Neural progenitor cell (in vitro differentiated cells): Measurements from ENCODE around the gene AXL. TPM values are rescaled to one million over a fixed set of nuclear protein-coding genes. Genes with fewer than 3 reads are reported as not detected.

Source experiments
- DNase-seq: peaks from one replicate; pipeline ENCODE4 v3.0.0-alpha.2; 2016; ENCODE audit warnings: low spot score
- H2AFZ ChIP-seq: fragments of 200-600 bp; sonication (generic); replicated peaks from 2 replicates; pipeline ENCODE4 v1.6.1; 2016; ENCODE audit warnings: antibody characterized with exemption
- H3F3A ChIP-seq: fragments of 200-600 bp; sonication (generic); 2 replicates; pipeline ENCODE4 v1.6.1; 2016; ENCODE audit warnings: antibody characterized with exemption, low read depth
- H3K27ac ChIP-seq: fragments of 200-600 bp; sonication (generic); 2 replicates; pipeline ENCODE4 v1.5.1; 2016; ENCODE audit warnings: mild to moderate bottlenecking
- H3K27me3 ChIP-seq: fragments of 200-600 bp; sonication (generic); 2 replicates; pipeline ENCODE4 v1.6.1; 2016; ENCODE audit warnings: mild to moderate bottlenecking, moderate library complexity
- H3K36me3 ChIP-seq: fragments of 200-600 bp; sonication (generic); 2 replicates; pipeline ENCODE4 v1.5.1; 2016
- H3K4me1 ChIP-seq: fragments of 200-600 bp; sonication (generic); 2 replicates; pipeline ENCODE4 v1.6.1; 2016; ENCODE audit warnings: mixed run types
- H3K4me2 ChIP-seq: fragments of 200-600 bp; sonication (generic); 2 replicates; pipeline ENCODE4 v1.6.1; 2016
- H3K4me3 ChIP-seq: fragments of 200-600 bp; sonication (generic); 2 replicates; pipeline ENCODE4 v1.5.1; 2016
- H3K79me2 ChIP-seq: fragments of 200-600 bp; sonication (generic); 2 replicates; pipeline ENCODE4 v1.6.1; 2016; ENCODE audit warnings: low read depth
- H3K9ac ChIP-seq: fragments of 200-600 bp; sonication (generic); 2 replicates; pipeline ENCODE4 v1.6.1; 2016
- H3K9me3 ChIP-seq: fragments of 200-600 bp; sonication (generic); 2 replicates; pipeline ENCODE4 v1.5.1; 2016; ENCODE audit warnings: low read depth
- H4K20me1 ChIP-seq: fragments of 200-600 bp; sonication (generic); 2 replicates; pipeline ENCODE4 v1.6.1; 2016; ENCODE audit warnings: low read depth
- H3K27ac Mint-ChIP-seq: 3 replicates; pipeline ENCODE4 v1.8.0; 2021; ENCODE audit warnings: mixed read lengths
- H3K27me3 Mint-ChIP-seq: 2 replicates; pipeline ENCODE4 v1.8.0; 2022; ENCODE audit warnings: low read depth, mild to moderate bottlenecking, inconsistent platforms, moderate library complexity, mixed read lengths; ENCODE audit not compliant: insufficient read depth
- H3K36me3 Mint-ChIP-seq: 3 replicates; pipeline ENCODE4 v1.8.0; 2021; ENCODE audit warnings: mixed read lengths
- H3K4me1 Mint-ChIP-seq: 3 replicates; pipeline ENCODE4 v1.8.0; 2021; ENCODE audit warnings: mixed read lengths
- H3K4me3 Mint-ChIP-seq: 3 replicates; pipeline ENCODE4 v1.8.0; 2021; ENCODE audit warnings: mild to moderate bottlenecking, moderate library complexity, mixed read lengths
- H3K9me3 Mint-ChIP-seq: 3 replicates; pipeline ENCODE4 v1.8.0; 2020; ENCODE audit warnings: mixed read lengths
- EZH2 ChIP-seq: fragments of 200-600 bp; sonication (generic); IDR thresholded peaks from 2 replicates; pipeline ENCODE4 v1.6.1; 2017; ENCODE audit warnings: antibody characterized with exemption, mild to moderate bottlenecking, moderate library complexity
- EZH2phosphoT487 ChIP-seq: fragments of 200-600 bp; sonication (generic); IDR thresholded peaks from 2 replicates; pipeline ENCODE4 v1.6.1; 2017; ENCODE audit warnings: antibody characterized with exemption
- total RNA-seq: library from RNA; depleted of rRNA; stranded (reverse); fragments of >200 nt; gene quantifications from 2 replicates; pipeline ENCODE4 v1.2.3, GENCODE V29; 2015; ENCODE audit warnings: low replicate concordance
- TF ChIP-seq, protein P1 (sequence below): fragments of 200-600 bp; sonication (generic); IDR thresholded peaks from 2 replicates; pipeline ENCODE4 v1.5.1; 2017; ENCODE audit warnings: antibody characterized with exemption, mild to moderate bottlenecking

AXL gene
- total RNA-seq, 1 donor from 2014 or later, result 24.7 TPM

DNA sequence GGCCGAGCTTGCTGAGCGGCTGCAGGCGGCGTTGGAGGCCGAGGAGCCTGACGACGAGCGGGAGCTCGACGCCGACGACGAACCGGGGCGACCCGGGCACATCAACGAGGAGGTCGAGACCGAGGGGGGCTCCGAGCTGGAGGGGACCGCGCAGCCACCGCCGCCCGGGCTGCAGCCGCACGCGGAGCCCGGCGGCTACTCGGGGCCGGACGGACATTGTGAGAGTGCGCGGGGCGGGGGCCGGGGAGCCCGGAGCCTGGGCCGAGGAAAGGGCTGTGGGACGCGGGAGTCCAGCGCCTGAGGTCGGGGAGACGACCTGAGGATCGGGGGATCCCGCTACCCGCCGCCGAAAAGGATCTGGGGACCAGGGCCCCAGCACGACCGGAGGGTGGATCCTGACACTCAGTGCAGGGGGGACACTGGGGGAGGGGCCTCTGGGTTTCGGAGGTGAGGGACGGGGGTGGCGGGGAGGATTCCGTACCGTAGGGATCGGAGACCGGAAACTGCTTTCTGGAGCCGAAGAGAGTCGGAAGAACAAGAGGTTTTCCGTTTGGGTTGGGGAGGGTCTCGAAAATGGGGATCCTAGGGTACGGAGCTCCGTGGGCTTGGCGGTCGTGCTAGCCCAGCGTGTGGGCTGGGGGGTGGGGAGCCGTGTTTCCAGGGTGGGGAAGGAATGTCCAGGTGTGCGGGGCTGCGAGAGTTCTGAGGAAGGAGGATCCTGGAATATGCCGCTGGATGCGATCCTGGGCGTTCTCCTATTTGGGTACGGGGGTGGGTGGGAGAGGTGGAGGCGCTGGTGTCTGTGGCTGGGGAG is 45.8 kb downstream of the AXL start:
- Histone ChIP-seq H4K20me1 (peaks cover 37% of the 10 kb centered on the region), H3K9ac (peak overlapping the region; percentile 97), H3K36me3 (peaks cover 16% of the 10 kb centered on the region), H3K9me3 (no peaks in the 10 kb centered on the region), H3K27me3 (no peaks in the 10 kb centered on the region), H3F3A (peaks cover 43% of the 10 kb centered on the region), H3K4me3 (peak overlapping the region; percentile 95), H3K27ac (peak overlapping the region; percentile 96), H2AFZ (peak overlapping the region; percentile 18), H3K4me1 (peaks cover 16% of the 10 kb centered on the region), H3K4me2 (peak overlapping the region; percentile 92), H3K79me2 (peaks cover 64% of the 10 kb centered on the region)
- TF ChIP-seq EZH2phosphoT487 (no peak), EZH2 (no peak)
- TF ChIP-seq, protein P1, sequence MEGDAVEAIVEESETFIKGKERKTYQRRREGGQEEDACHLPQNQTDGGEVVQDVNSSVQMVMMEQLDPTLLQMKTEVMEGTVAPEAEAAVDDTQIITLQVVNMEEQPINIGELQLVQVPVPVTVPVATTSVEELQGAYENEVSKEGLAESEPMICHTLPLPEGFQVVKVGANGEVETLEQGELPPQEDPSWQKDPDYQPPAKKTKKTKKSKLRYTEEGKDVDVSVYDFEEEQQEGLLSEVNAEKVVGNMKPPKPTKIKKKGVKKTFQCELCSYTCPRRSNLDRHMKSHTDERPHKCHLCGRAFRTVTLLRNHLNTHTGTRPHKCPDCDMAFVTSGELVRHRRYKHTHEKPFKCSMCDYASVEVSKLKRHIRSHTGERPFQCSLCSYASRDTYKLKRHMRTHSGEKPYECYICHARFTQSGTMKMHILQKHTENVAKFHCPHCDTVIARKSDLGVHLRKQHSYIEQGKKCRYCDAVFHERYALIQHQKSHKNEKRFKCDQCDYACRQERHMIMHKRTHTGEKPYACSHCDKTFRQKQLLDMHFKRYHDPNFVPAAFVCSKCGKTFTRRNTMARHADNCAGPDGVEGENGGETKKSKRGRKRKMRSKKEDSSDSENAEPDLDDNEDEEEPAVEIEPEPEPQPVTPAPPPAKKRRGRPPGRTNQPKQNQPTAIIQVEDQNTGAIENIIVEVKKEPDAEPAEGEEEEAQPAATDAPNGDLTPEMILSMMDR, result no peak
- Mint-ChIP-seq H3K27ac (peak overlapping the region; percentile 99), H3K4me3 (peak overlapping the region; percentile 99), H3K27me3 (peaks cover 8% of the 10 kb centered on the region), H3K9me3 (no peaks in the 10 kb centered on the region), H3K4me1 (peaks cover 22% of the 10 kb centered on the region), H3K36me3 (peaks cover 6% of the 10 kb centered on the region)
- DNase-seq, result peak; percentile 54

DNA sequence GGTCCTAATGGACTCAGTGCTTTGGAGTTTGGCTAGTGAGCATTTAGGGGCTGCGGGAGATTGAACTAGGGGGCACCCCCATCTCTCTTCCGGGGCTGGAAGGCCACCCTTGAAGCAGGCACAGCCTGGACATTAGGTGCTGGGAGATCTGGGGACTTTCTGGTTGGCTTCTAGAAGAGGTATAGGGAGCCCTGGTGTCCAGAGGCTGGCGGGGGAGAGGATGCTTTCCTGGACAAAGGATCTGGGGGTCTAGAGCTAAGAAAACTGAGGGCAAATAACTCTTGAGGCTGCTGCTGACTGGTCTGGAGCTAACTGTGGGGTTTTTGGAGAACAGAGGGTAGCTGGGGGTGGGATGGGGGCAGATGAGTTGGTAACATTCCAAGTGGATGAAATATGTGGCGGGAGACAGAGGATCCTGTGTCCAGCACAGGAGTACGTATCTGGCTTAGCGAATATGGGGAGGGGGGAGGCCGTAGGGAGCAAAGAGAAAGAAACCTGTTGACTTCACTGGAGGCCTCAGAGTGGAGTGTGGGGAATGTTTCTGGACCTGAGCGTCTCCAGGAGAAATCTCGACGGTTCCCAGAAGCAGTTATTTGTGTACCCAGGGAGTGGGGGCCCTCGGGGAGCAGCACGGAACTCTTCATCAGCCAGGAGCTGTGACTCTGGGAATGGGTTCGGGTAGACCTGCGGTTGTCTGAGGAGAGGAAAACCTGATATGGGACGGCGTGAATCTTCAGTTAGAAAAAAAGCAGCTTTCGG is 46.6 kb downstream of the AXL start:
- no peaks in the 10 kb centered on the region for H3K27me3 ChIP-seq
- peak overlapping the region; percentile 96 for H3K27ac ChIP-seq
- H3K79me2 ChIP-seq, result peaks cover 72% of the 10 kb centered on the region
- H3K36me3 Mint-ChIP-seq, result peaks cover 4% of the 10 kb centered on the region
- peaks cover 16% of the 10 kb centered on the region for H3K4me1 ChIP-seq
- DNase-seq, result peak; percentile 26
- peak overlapping the region; percentile 99 for H3K4me3 Mint-ChIP-seq
- peak overlapping the region; percentile 97 for H3K9ac ChIP-seq
- H3K36me3 ChIP-seq, result peaks cover 16% of the 10 kb centered on the region
- peaks cover 42% of the 10 kb centered on the region for H4K20me1 ChIP-seq
- peaks cover 22% of the 10 kb centered on the region for H3K4me1 Mint-ChIP-seq
- peaks cover 41% of the 10 kb centered on the region for H3F3A ChIP-seq
- no peaks in the 10 kb centered on the region for H3K9me3 ChIP-seq
- TF ChIP-seq, protein P1, result no peak
- no peak for TF ChIP-seq EZH2phosphoT487
- H3K4me2 ChIP-seq, result peak overlapping the region; percentile 92
- H3K27me3 Mint-ChIP-seq, result peaks cover 8% of the 10 kb centered on the region
- H3K4me3 ChIP-seq, result peak overlapping the region; percentile 95
- peak overlapping the region; percentile 99 for H3K27ac Mint-ChIP-seq
- no peak overlapping the region for H2AFZ ChIP-seq
- no peaks in the 10 kb centered on the region for H3K9me3 Mint-ChIP-seq

DNA sequence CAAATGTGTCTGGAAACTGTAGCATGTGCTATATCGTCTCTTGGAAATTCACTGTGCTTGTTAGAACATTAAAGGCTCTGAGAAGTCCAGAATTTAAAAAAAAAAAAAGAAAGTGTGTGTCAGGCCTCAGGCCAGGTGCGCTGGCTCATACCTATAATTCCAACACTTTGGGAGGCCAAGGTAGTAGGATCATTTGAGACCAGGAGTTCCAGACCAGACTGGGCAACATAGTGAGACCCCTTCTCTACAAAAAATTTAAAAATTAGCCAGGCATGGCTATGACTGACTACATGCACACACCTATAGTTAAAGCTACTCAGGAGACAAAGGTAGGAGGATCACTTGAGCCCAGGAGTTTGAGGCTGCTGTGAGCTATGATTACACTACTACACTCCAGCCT is 50.0 kb downstream of the AXL start:
- Histone ChIP-seq H3K4me3 (no peak overlapping the region), H3K9me3 (no peaks in the 10 kb centered on the region), H3K27ac (no peak overlapping the region), H3K36me3 (peaks cover 26% of the 10 kb centered on the region), H2AFZ (no peak overlapping the region), H3K9ac (no peak overlapping the region), H3K4me1 (peaks cover 16% of the 10 kb centered on the region), H3K4me2 (no peak overlapping the region), H3K79me2 (peaks cover 68% of the 10 kb centered on the region), H4K20me1 (peaks cover 64% of the 10 kb centered on the region), H3K27me3 (no peaks in the 10 kb centered on the region), H3F3A (peaks cover 18% of the 10 kb centered on the region)
- no peak overlapping the region for H3K4me3 Mint-ChIP-seq
- no peaks in the 10 kb centered on the region for H3K9me3 Mint-ChIP-seq
- H3K36me3 Mint-ChIP-seq, result peaks cover 20% of the 10 kb centered on the region
- peaks cover 8% of the 10 kb centered on the region for H3K27me3 Mint-ChIP-seq
- H3K27ac Mint-ChIP-seq, result no peak overlapping the region
- DNase-seq, result no peak
- peaks cover 18% of the 10 kb centered on the region for H3K4me1 Mint-ChIP-seq
- TF ChIP-seq, protein P1, result no peak
- TF ChIP-seq EZH2phosphoT487 (no peak), EZH2 (no peak)
